Panc1 (cell line): ENCODE measurements around the gene ADORA1. TPM values are rescaled to one million over a fixed set of nuclear protein-coding genes. Genes with fewer than 3 reads are reported as not detected.

Experiments
- ATAC-seq: fragments of 200-7000 bp; cut with Tn5 transposase; 2 replicates; pipeline ENCODE4 v1.9.1; 2020; ENCODE audit warnings: mild to moderate bottlenecking, moderate library complexity
- BruUV-seq: library from RNA; stranded (reverse); fragments of 400-500 nt; replicated peaks from 2 replicates; lab custom pipeline; 2021; lab: Mats Ljungman, UMichigan
- CTCF ChIA-PET: fragments of 300-600 bp; sonication (Branson Sonifier 250); formaldehyde crosslinking; loops from one replicate; lab custom pipeline; 2022; ENCODE audit warnings: antibody characterized with exemption; lab: Charles Lee
- POLR2A ChIA-PET: fragments of 300-600 bp; sonication (Branson Sonifier 250); formaldehyde crosslinking; loops from one replicate; lab custom pipeline; 2022; ENCODE audit warnings: antibody characterized with exemption; lab: Charles Lee
- DNase-seq: peaks from one replicate; pipeline ENCODE4 v3.0.0-alpha.2; 2010; ENCODE audit warnings: low read depth, low spot score
- H3K27ac ChIP-seq: 2 replicates; pipeline ENCODE4 v1.5.1; 2011; ENCODE audit warnings: mild to moderate bottlenecking, low read length, inconsistent platforms
- H3K27me3 ChIP-seq: fragments of 200-500 bp; sonication (Bioruptor generic); 2 replicates; pipeline ENCODE4 v1.6.0; 2014; ENCODE audit warnings: low read length, inconsistent platforms; ENCODE audit not compliant: control insufficient read depth, insufficient read depth
- H3K36me3 ChIP-seq: fragments of 200-500 bp; sonication (Bioruptor generic); 2 replicates; pipeline ENCODE4 v1.5.1; 2014; ENCODE audit warnings: inconsistent platforms, mild to moderate bottlenecking, low read length, moderate library complexity; ENCODE audit not compliant: control insufficient read depth, insufficient read depth
- H3K4me1 ChIP-seq: 2 replicates; pipeline ENCODE4 v1.5.1; 2011; ENCODE audit warnings: inconsistent platforms, mild to moderate bottlenecking, low read length, moderate library complexity; ENCODE audit not compliant: control insufficient read depth, insufficient read depth
- H3K4me3 ChIP-seq, 2 experiments: 2 replicates each; pipeline ENCODE4 v1.5.1; 2011 to 2012; ENCODE audit warnings: low read depth in 2 of 2, low read length in 2 of 2, mild to moderate bottlenecking in 2 of 2, inconsistent platforms in 1 of 2, moderate library complexity in 1 of 2
- H3K9me3 ChIP-seq: fragments of 200-500 bp; sonication (Bioruptor generic); 2 replicates; pipeline ENCODE4 v1.5.1; 2014; ENCODE audit warnings: low read depth, mild to moderate bottlenecking, inconsistent platforms, low read length, moderate library complexity; ENCODE audit not compliant: control insufficient read depth, insufficient read depth
- CTCF ChIP-seq: fragments of 450-650 bp; IDR thresholded peaks from 2 replicates; pipeline ENCODE4 v1.5.1; 2017; ENCODE audit warnings: mild to moderate bottlenecking
- POLR2AphosphoS5 ChIP-seq: IDR thresholded peaks from 2 replicates; pipeline ENCODE4 v1.6.1; 2012; ENCODE audit warnings: mild to moderate bottlenecking, low read depth, low read length, moderate library complexity
- REST ChIP-seq, 2 experiments: IDR thresholded peaks; 2 replicates each; pipeline ENCODE4 v1.6.1; 2011 to 2012; ENCODE audit warnings: low read depth in 2 of 2, control low read depth in 1 of 2, low read length in 1 of 2, mild to moderate bottlenecking in 1 of 2, moderate library complexity in 1 of 2; ENCODE audit not compliant: insufficient read depth in 1 of 2
- SIN3A ChIP-seq: IDR thresholded peaks from 2 replicates; pipeline ENCODE4 v1.6.1; 2012; ENCODE audit warnings: low read depth, mild to moderate bottlenecking, low read length, moderate library complexity, borderline replicate concordance; ENCODE audit not compliant: insufficient read depth
- TCF7L2 ChIP-seq: IDR thresholded peaks from 2 replicates; pipeline ENCODE4 v1.6.1; 2011; ENCODE audit warnings: mild to moderate bottlenecking, low read depth, low read length, inconsistent platforms
- in situ Hi-C: cut with HindIII; loops from 2 replicates; pipeline ENCODE4 v1.10.0; 2016; ENCODE audit warnings: low sequenced_read_pairs, low pct_unique_long_range_greater_than_20kb
- intact Hi-C: fragments of 100-400 bp; cut with micrococcal nuclease; formaldehyde crosslinking; loops from one replicate; pipeline ENCODE4 v1.10.0; 2022; ENCODE audit not compliant: unreplicated experiment
- total RNA-seq: library from RNA; stranded (reverse); gene quantifications from one replicate; pipeline ENCODE4 v1.2.1, GENCODE V29; 2021; ENCODE audit not compliant: unreplicated experiment

ADORA1 gene
- total RNA-seq, 1 experiment from 2014 or later, result 8.5 TPM

GRCh38 chr1:203163891-203164635, 36.5 kb downstream of the ADORA1 start:
- no TSS peak for BruUV-seq
- CTCF ChIA-PET, result interaction anchor here (0.6 kb wide), 1 partner anchor 18 kb away, joined by 8 read pairs; no protein-coding TSS in a partner anchor

More at GRCh38 chr1:203163891-203164635, 36.5 kb downstream of the ADORA1 start:
- Histone ChIP-seq H3K9me3 (no peaks in the 10 kb centered on the region), H3K4me3 (no peak overlapping the region), H3K4me1 (no peaks in the 10 kb centered on the region), H3K27ac (no peak overlapping the region), H3K36me3 (no peaks in the 10 kb centered on the region), H3K27me3 (no peaks in the 10 kb centered on the region)
- POLR2A ChIA-PET, result no interaction called here
- intact Hi-C loops (no loop called here), in situ Hi-C loops (no loop called here)
- no peak for DNase-seq
- no peak for ATAC-seq
- TF ChIP-seq SIN3A (no peak), POLR2AphosphoS5 (no peak), REST (IDR thresholded peaks at IDR 0.05; ENCODE audit: insufficient read depth in 1 of 2, low read depth in 2 of 2, low read length in 1 of 2) (no peak), TCF7L2 (no peak), CTCF (no peak)
